A549 (cell line): ENCODE data around the gene RBBP9. TPM values are rescaled to one million over a fixed set of nuclear protein-coding genes. Genes with fewer than 3 reads are reported as not detected.

Source experiments
- ATAC-seq, 2 experiments: fragments of 200-7000 bp in 1 of 2; fragments of >200 bp in 1 of 2; cut with Nextera tagmentation in 1 of 2; cut with Tn5 transposase in 1 of 2; 3 replicates each; pipeline versions ENCODE4 v1.8.0 to v1.9.1; 2018 to 2020; ENCODE audit warnings: mild to moderate bottlenecking in 1 of 2, moderate library complexity in 1 of 2
- CTCF ChIA-PET: fragments of 300-600 bp; sonication (Branson Sonifier 250); formaldehyde crosslinking; extraction: SDS; loops from one replicate; lab custom pipeline; 2021; ENCODE audit warnings: antibody characterized with exemption, inconsistent platforms; lab: Yijun Ruan, JAX
- POLR2A ChIA-PET: fragments of 350-600 bp; formaldehyde crosslinking; extraction: SDS; loops from one replicate; lab custom pipeline; 2021; ENCODE audit warnings: antibody characterized with exemption, inconsistent platforms; lab: Yijun Ruan, JAX
- DNase-seq, 2 experiments: peaks; one replicate each; pipeline versions ENCODE4 v3.0.0 to v3.0.0-alpha.2; 2011 to 2016; ENCODE audit warnings: low read depth in 1 of 2, low spot score in 1 of 2
- FAIRE-seq: peaks from 2 replicates; lab custom pipeline; 2011; peaks lifted over from hg19 to GRCh38; lab: Jason Lieb, UNC
- H3K27ac ChIP-seq, 2 experiments: fragments of >200 bp; sonication (Bioruptor Twin); formaldehyde crosslinking; 3 replicates each; pipeline ENCODE4 v1.5.1; 2016 to 2017
- H3K4me1 ChIP-seq: fragments of >200 bp; sonication (Bioruptor Twin); formaldehyde crosslinking; 3 replicates; pipeline ENCODE4 v1.6.1; 2016
- H3K4me2 ChIP-seq: fragments of >200 bp; sonication (Bioruptor Twin); formaldehyde crosslinking; 3 replicates; pipeline ENCODE4 v1.6.1; 2016
- H3K4me3 ChIP-seq: fragments of >200 bp; sonication (Bioruptor Twin); formaldehyde crosslinking; 3 replicates; pipeline ENCODE4 v1.5.1; 2016
- H3K9me3 ChIP-seq: fragments of >200 bp; sonication (Bioruptor Twin); formaldehyde crosslinking; 3 replicates; pipeline ENCODE4 v1.6.1; 2016
- BCL3 ChIP-seq: fragments of >200 bp; sonication (Bioruptor Twin); formaldehyde crosslinking; IDR thresholded peaks from 3 replicates; pipeline ENCODE4 v1.6.1; 2016
- CHD2 ChIP-seq: fragments of 150-350 bp; IDR thresholded peaks from 2 replicates; pipeline ENCODE4 v1.6.1; 2014; ENCODE audit warnings: low read length; ENCODE audit not compliant: partially characterized antibody
- CHD4 ChIP-seq: fragments of 200-600 bp; sonication (generic); IDR thresholded peaks from 2 replicates; pipeline ENCODE4 v1.6.1; 2016; ENCODE audit warnings: antibody characterized with exemption, mild to moderate bottlenecking, borderline replicate concordance
- CTCF ChIP-seq: fragments of >200 bp; sonication (Bioruptor Twin); formaldehyde crosslinking; IDR thresholded peaks from 3 replicates; pipeline ENCODE4 v1.5.1; 2016
- E2F6 ChIP-seq: IDR thresholded peaks from 2 replicates; pipeline ENCODE4 v1.6.1; 2012; ENCODE audit warnings: low read depth, borderline replicate concordance
- EP300 ChIP-seq, 2 experiments: fragments of >200 bp; sonication (Bioruptor Twin); formaldehyde crosslinking; IDR thresholded peaks; 2 replicates in 1 of 2; 3 replicates in 1 of 2; pipeline ENCODE4 v1.6.1; 2016 to 2017
- ESRRA ChIP-seq: fragments of 150-350 bp; IDR thresholded peaks from 2 replicates; pipeline ENCODE4 v1.6.1; 2014; ENCODE audit warnings: mild to moderate bottlenecking, low read length, borderline replicate concordance
- FOSL2 ChIP-seq, 2 experiments: fragments of 450-650 bp in 1 of 2; fragments of >200 bp in 1 of 2; sonication (Bioruptor Twin) in 1 of 2; formaldehyde crosslinking; IDR thresholded peaks; 2 replicates each; pipeline versions ENCODE4 v1.5.0 to v1.6.1; 2016 to 2020; ENCODE audit warnings: mild to moderate bottlenecking in 1 of 2, moderate library complexity in 1 of 2
- HDAC2 ChIP-seq: fragments of 200-600 bp; sonication (generic); IDR thresholded peaks from 2 replicates; pipeline ENCODE4 v1.6.1; 2016
- HEYL ChIP-seq: fragments of 250-450 bp; sonication (Bioruptor Pico); IDR thresholded peaks from 2 replicates; pipeline ENCODE4 v1.8.0; 2021; ENCODE audit warnings: mild to moderate bottlenecking, moderate library complexity
- HOXB13 ChIP-seq: fragments of 250-450 bp; sonication (Bioruptor Pico); IDR thresholded peaks from 2 replicates; pipeline ENCODE4 v1.5.0; 2020; ENCODE audit warnings: low read depth, mild to moderate bottlenecking, moderate library complexity
- JUNB ChIP-seq: fragments of >200 bp; sonication (Bioruptor Twin); formaldehyde crosslinking; IDR thresholded peaks from 2 replicates; pipeline ENCODE4 v1.6.1; 2016
- NPAS2 ChIP-seq: fragments of 250-450 bp; sonication (Bioruptor Pico); IDR thresholded peaks from 2 replicates; pipeline ENCODE4 v1.8.0; 2022; ENCODE audit warnings: mild to moderate bottlenecking, moderate library complexity, borderline replicate concordance
- PBX3 ChIP-seq: IDR thresholded peaks from 2 replicates; pipeline ENCODE4 v1.6.1; 2012
- PHF8 ChIP-seq: fragments of 200-600 bp; sonication (generic); IDR thresholded peaks from 2 replicates; pipeline ENCODE4 v1.6.1; 2016; ENCODE audit warnings: low read depth, mild to moderate bottlenecking, antibody characterized with exemption, moderate library complexity, borderline replicate concordance
- POLR2A ChIP-seq: IDR thresholded peaks from 2 replicates; pipeline ENCODE4 v1.6.1; 2012; ENCODE audit warnings: mild to moderate bottlenecking, low read length
- RARB ChIP-seq: fragments of 250-450 bp; sonication (Bioruptor Pico); IDR thresholded peaks from 2 replicates; pipeline ENCODE4 v1.8.0; 2021; ENCODE audit warnings: mild to moderate bottlenecking, moderate library complexity
- RCOR1 ChIP-seq: fragments of 150-350 bp; IDR thresholded peaks from 2 replicates; pipeline ENCODE4 v1.6.1; 2014; ENCODE audit warnings: antibody characterized with exemption, low read length, low read depth
- RNF2 ChIP-seq: fragments of 200-600 bp; sonication (generic); IDR thresholded peaks from 2 replicates; pipeline ENCODE4 v1.6.1; 2016; ENCODE audit warnings: low read depth, mild to moderate bottlenecking, antibody characterized with exemption, moderate library complexity, borderline replicate concordance
- ZFP36 ChIP-seq: fragments of 450-650 bp; IDR thresholded peaks from 2 replicates; pipeline ENCODE4 v1.6.1; 2014; ENCODE audit warnings: borderline replicate concordance; ENCODE audit not compliant: partially characterized antibody
- WGBS: methylation state at CpG from one replicate; pipeline ENCODE4 v1.1.6; 2017; ENCODE audit errors: missing lambda C conversion rate; 5-methylcytosine and 5-hydroxymethylcytosine counted together
- polyA plus RNA-seq, 4 experiments: library from polyadenylated mRNA; depleted of rRNA in 3 of 4; stranded (reverse); fragments of >200 nt; fragmentation: RNase III in 1 of 4; extraction: RNeasy Plus Mini Kit Qiagen cat#74134 plus additional on column Dnase treatment in 1 of 4; gene quantifications; 2 replicates in 3 of 4; 3 replicates in 1 of 4; pipeline ENCODE4 v1.2.3, GENCODE V29; 2011 to 2017
- small RNA-seq, 6 experiments: library from RNA; depleted of rRNA; stranded (forward); fragments of <200 nt; gene quantifications; one replicate each; pipeline ENCODE3, GENCODE V24; 2012

The RBBP9 gene
- polyA plus RNA-seq, 2 of the 4 experiments (the other 2 are of a cell fraction): 20.7 to 41.1 TPM

GRCh38 chr20:18440403-18440802, 56.6 kb downstream of the RBBP9 start:
- CTCF ChIA-PET: no interaction called here
- DNase-seq: no peak
- no peak for FAIRE-seq
- POLR2A ChIA-PET: no interaction called here
- no peaks in the 10 kb centered on the region for H3K4me1 ChIP-seq
- WGBS: 0% methylated on average over 1 of the region's 1 CpG
- TF ChIP-seq ESRRA (no peak), FOSL2 (IDR thresholded peaks at IDR 0.05) (no peak), FOSL2 (CRISPR knock-in tag; IDR thresholded peaks at IDR 0.05) (no peak), POLR2A (no peak), JUNB (no peak), RNF2 (no peak), RARB (no peak)
- H3K9me3 ChIP-seq: no peaks in the 10 kb centered on the region
- H3K4me3 ChIP-seq: no peak overlapping the region
- no peak overlapping the region for H3K4me2 ChIP-seq
- H3K27ac ChIP-seq: no peak overlapping the region
- ATAC-seq: no peak

- DNase-seq (no peak), ATAC-seq (no peak), FAIRE-seq (no peak)
- POLR2A ChIA-PET: no interaction called here
- WGBS: 88% methylated on average over 2 of the region's 2 CpGs
- no peaks in the 10 kb centered on the region for H3K9me3 ChIP-seq
- no peak overlapping the region for H3K4me3 ChIP-seq
- H3K4me1 ChIP-seq: no peaks in the 10 kb centered on the region
- CTCF ChIA-PET: no interaction called here
- no peak overlapping the region for H3K4me2 ChIP-seq
- no peak overlapping the region for H3K27ac ChIP-seq
- TF ChIP-seq BCL3: no peak
- TF ChIP-seq ZFP36: no peak
- TF ChIP-seq PHF8: no peak
- TF ChIP-seq EP300 (IDR thresholded peaks at IDR 0.05): no peak
- no peak for TF ChIP-seq CTCF
- no peak for TF ChIP-seq HDAC2
- TF ChIP-seq E2F6: no peak
- no peak for TF ChIP-seq HEYL (CRISPR knock-in tag)
- no peak for TF ChIP-seq PBX3
- TF ChIP-seq CHD2: no peak
- TF ChIP-seq CHD4: no peak
- TF ChIP-seq NPAS2: no peak
- no peak for TF ChIP-seq RCOR1
- TF ChIP-seq HOXB13 (CRISPR knock-in tag): no peak
These were observed 60.2 kb downstream of the RBBP9 start for GRCh38 chr20:18436847-18437246.

Small RNAs within 50 kb of the gene (small RNA-seq; reads per million reads assigned to genes)
- gene MIR3192: 0 reads per million in 6 experiments

Other genes starting within 250 kb of the RBBP9 start
- 11.6 and 16.6 TPM in 2 replicates for gene ZNF133, start 208.7 kb downstream of the RBBP9 start, polyA plus RNA-seq (2011; rRNA removed)
- 9.2 to 11.0 TPM (median 9.8 TPM) in 3 replicates for gene ZNF133, start 208.7 kb downstream of the RBBP9 start, polyA plus RNA-seq (2017; fragmentation: RNase III; extraction: RNeasy Plus Mini Kit Qiagen cat#74134 plus additional on column Dnase treatment)
- gene DZANK1, start 30.2 kb downstream of the RBBP9 start, polyA plus RNA-seq (2011; rRNA removed): 5.1 and 5.8 TPM in 2 replicates
- 3.3 to 3.8 TPM (median 3.5 TPM) in 3 replicates for gene DZANK1, start 30.2 kb downstream of the RBBP9 start, polyA plus RNA-seq (2017; fragmentation: RNase III; extraction: RNeasy Plus Mini Kit Qiagen cat#74134 plus additional on column Dnase treatment)
- 13.6 and 20.7 TPM in 2 replicates for gene POLR3F, start 29.8 kb downstream of the RBBP9 start, polyA plus RNA-seq (2011; rRNA removed)
- 21.8 to 23.7 TPM (median 22.6 TPM) in 3 replicates for gene POLR3F, start 29.8 kb downstream of the RBBP9 start, polyA plus RNA-seq (2017; fragmentation: RNase III; extraction: RNeasy Plus Mini Kit Qiagen cat#74134 plus additional on column Dnase treatment)
- 158 and 186 TPM in 2 replicates for gene SEC23B, start 10.7 kb upstream of the RBBP9 start, polyA plus RNA-seq (2011; rRNA removed)
- 71.4 to 74.8 TPM (median 72.2 TPM) in 3 replicates for gene SEC23B, start 10.7 kb upstream of the RBBP9 start, polyA plus RNA-seq (2017; fragmentation: RNase III; extraction: RNeasy Plus Mini Kit Qiagen cat#74134 plus additional on column Dnase treatment)
- gene SMIM26, start 70.2 kb upstream of the RBBP9 start, polyA plus RNA-seq (2011; rRNA removed): 291 and 338 TPM in 2 replicates
- 202 to 209 TPM (median 207 TPM) in 3 replicates for gene SMIM26, start 70.2 kb upstream of the RBBP9 start, polyA plus RNA-seq (2017; fragmentation: RNase III; extraction: RNeasy Plus Mini Kit Qiagen cat#74134 plus additional on column Dnase treatment)
- gene DTD1, start 90.8 kb upstream of the RBBP9 start, polyA plus RNA-seq (2011; rRNA removed): 74.7 and 99.3 TPM in 2 replicates
- 72.5 to 76.3 TPM (median 72.8 TPM) in 3 replicates for gene DTD1, start 90.8 kb upstream of the RBBP9 start, polyA plus RNA-seq (2017; fragmentation: RNase III; extraction: RNeasy Plus Mini Kit Qiagen cat#74134 plus additional on column Dnase treatment)